Keratinocyte (primary cell): ENCODE data around the gene MOB2. TPM values are rescaled to one million over a fixed set of nuclear protein-coding genes. Genes with fewer than 3 reads are reported as not detected.

Experiments used
- DNase-seq: peaks from one replicate; pipeline ENCODE4 v3.0.0-alpha.2; 2011; ENCODE audit warnings: low read depth, missing footprints, low spot score
- FAIRE-seq: peaks from 2 replicates; lab custom pipeline; 2011; peaks lifted over from hg19 to GRCh38; lab: Jason Lieb, UNC
- H2AFZ ChIP-seq: 2 replicates; pipeline ENCODE4 v1.6.0; 2012; ENCODE audit warnings: low read length, control low read depth, inconsistent platforms; ENCODE audit not compliant: control insufficient read depth
- H3K27ac ChIP-seq: 2 replicates; pipeline ENCODE4 v1.5.1; 2011; ENCODE audit warnings: low read length; ENCODE audit not compliant: control insufficient read depth, insufficient read depth
- H3K27me3 ChIP-seq: 3 replicates; pipeline ENCODE4 v1.6.0; 2011; ENCODE audit warnings: low read length; ENCODE audit not compliant: control insufficient read depth, insufficient read depth; ENCODE audit errors: extremely low read depth
- H3K36me3 ChIP-seq, 2 experiments: 2 replicates in 1 of 2; 3 replicates in 1 of 2; pipeline ENCODE4 v1.5.1; 2011; ENCODE audit warnings: low read length in 2 of 2, mild to moderate bottlenecking in 1 of 2; ENCODE audit not compliant: control insufficient read depth in 2 of 2, insufficient read depth in 2 of 2; ENCODE audit errors: extremely low read depth in 1 of 2
- H3K4me1 ChIP-seq: 3 replicates; pipeline ENCODE4 v1.5.1; 2011; ENCODE audit warnings: low read length; ENCODE audit not compliant: control insufficient read depth, insufficient read depth; ENCODE audit errors: extremely low read depth
- H3K4me2 ChIP-seq: 3 replicates; pipeline ENCODE4 v1.6.0; 2011; ENCODE audit warnings: low read depth, low read length; ENCODE audit not compliant: control insufficient read depth, insufficient read depth; ENCODE audit errors: extremely low read depth
- H3K4me3 ChIP-seq, 3 experiments: fragments of 200-600 bp in 1 of 3; sonication (generic) in 1 of 3; 2 replicates in 2 of 3; 3 replicates in 1 of 3; pipeline ENCODE4 v1.5.1; 2011 to 2016; ENCODE audit warnings: low read length in 3 of 3, mild to moderate bottlenecking in 3 of 3, control low read depth in 2 of 3, inconsistent platforms in 1 of 3, low read depth in 1 of 3, mixed read lengths in 1 of 3, mixed run types in 1 of 3, moderate library complexity in 1 of 3; ENCODE audit not compliant: control insufficient read depth in 2 of 3, insufficient read depth in 2 of 3; ENCODE audit errors: extremely low read depth in 1 of 3
- H3K79me2 ChIP-seq: 2 replicates; pipeline ENCODE4 v1.6.0; 2012; ENCODE audit warnings: low read length; ENCODE audit not compliant: control insufficient read depth, insufficient read depth
- H3K9ac ChIP-seq: 3 replicates; pipeline ENCODE4 v1.6.0; 2011; ENCODE audit warnings: low read length; ENCODE audit not compliant: control insufficient read depth, insufficient read depth; ENCODE audit errors: extremely low read depth
- H3K9me1 ChIP-seq: 3 replicates; pipeline ENCODE4 v1.6.0; 2011; ENCODE audit warnings: low read length; ENCODE audit not compliant: control insufficient read depth, insufficient read depth; ENCODE audit errors: extremely low read depth
- H3K9me3 ChIP-seq: 2 replicates; pipeline ENCODE4 v1.5.1; 2012; ENCODE audit warnings: low read depth, low read length; ENCODE audit not compliant: control insufficient read depth
- H4K20me1 ChIP-seq: 3 replicates; pipeline ENCODE4 v1.6.0; 2011; ENCODE audit warnings: low read length; ENCODE audit not compliant: control insufficient read depth, insufficient read depth; ENCODE audit errors: extremely low read depth
- CTCF ChIP-seq, 3 experiments: IDR thresholded peaks in 1 of 3; conservative IDR thresholded peaks in 1 of 3; optimal IDR thresholded peaks in 1 of 3; 2 replicates in 2 of 3; 3 replicates in 1 of 3; pipeline versions ENCODE3 to v1.5.1; 2011; ENCODE audit warnings: low read length in 3 of 3, mild to moderate bottlenecking in 3 of 3, moderate library complexity in 2 of 3, control low read depth in 1 of 3, inconsistent platforms in 1 of 3; ENCODE audit not compliant: insufficient read depth in 2 of 3; ENCODE audit errors: extremely low read depth in 1 of 3
- EZH2 ChIP-seq: IDR thresholded peaks from one replicate; pipeline ENCODE4 v1.6.1; 2012; ENCODE audit warnings: inconsistent platforms, mild to moderate bottlenecking, low read length, moderate library complexity
- dilution Hi-C: fragments of 300-500 bp; cut with MboI; formaldehyde crosslinking; loops from one replicate; pipeline ENCODE4 v1.7.0; 2020; ENCODE audit warnings: low sequenced_read_pairs; ENCODE audit not compliant: extremely low pct_ligation_motif_present
- polyA plus RNA-seq, 5 experiments: library from polyadenylated mRNA; depleted of rRNA in 3 of 5; stranded (reverse) in 3 of 5; stranded (forward) in 1 of 5; unstranded in 1 of 5; fragments of >200 nt; gene quantifications; 1 replicate in 1 of 5; 2 replicates in 3 of 5; 3 replicates in 1 of 5; pipeline versions ENCODE4 v1.2.1 to v1.2.3, GENCODE V29; 2011 to 2012; ENCODE audit warnings: missing spikeins in 2 of 5, low read depth in 1 of 5, low replicate concordance in 1 of 5

MOB2 gene
- polyA plus RNA-seq, 1 donor (not counting 4 experiments of a cell fraction or from before 2014, with no cell fraction given): 37.7 TPM

DNA sequence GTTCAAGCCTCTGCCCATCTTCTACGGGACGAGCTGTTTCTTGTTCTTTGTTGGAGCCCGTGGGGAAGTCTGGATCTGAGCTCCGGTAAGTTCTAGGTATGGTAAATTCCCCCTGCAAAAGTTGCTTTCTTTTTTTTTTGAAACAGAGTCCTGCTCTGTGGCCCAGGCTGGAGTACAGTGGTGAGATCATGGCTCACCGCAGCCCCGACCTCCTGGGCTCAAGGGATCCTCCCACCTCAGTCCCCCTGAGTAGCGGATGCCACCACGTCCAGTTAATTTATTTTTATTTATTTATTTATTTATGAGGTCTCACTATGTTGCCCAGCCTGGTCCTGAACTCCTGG lies 35.5 kb upstream of the MOB2 start:
- no peak overlapping the region for H3K4me3 ChIP-seq
- H3K79me2 ChIP-seq: peaks cover 77% of the 10 kb centered on the region
- H3K9ac ChIP-seq: no peak overlapping the region
- H4K20me1 ChIP-seq: peaks cover 40% of the 10 kb centered on the region
- DNase-seq (no peak), FAIRE-seq (no peak)
- no peak overlapping the region for H3K4me2 ChIP-seq
- H2AFZ ChIP-seq: no peak overlapping the region
- TF ChIP-seq CTCF (optimal IDR thresholded peaks at IDR 0.05 in 1 of 3, IDR thresholded peaks at IDR 0.05 in 1 of 3, conservative IDR thresholded peaks at IDR 0.05 in 1 of 3; ENCODE audit: extremely low read depth in 1 of 3, insufficient read depth in 2 of 3, low read length in 3 of 3) (no peak), EZH2 (no peak)
- H3K27me3 ChIP-seq: no peaks in the 10 kb centered on the region
- peaks cover 22% of the 10 kb centered on the region for H3K4me1 ChIP-seq
- no peaks in the 10 kb centered on the region for H3K9me3 ChIP-seq
- dilution Hi-C loops: no loop called here
- no peaks in the 10 kb centered on the region for H3K36me3 ChIP-seq
- no peak overlapping the region for H3K27ac ChIP-seq
- H3K9me1 ChIP-seq: peaks cover 9% of the 10 kb centered on the region

- FAIRE-seq (no peak), DNase-seq (no peak)
- H3K4me1 ChIP-seq: peaks cover 22% of the 10 kb centered on the region
- no peaks in the 10 kb centered on the region for H3K27me3 ChIP-seq
- H3K36me3 ChIP-seq: no peaks in the 10 kb centered on the region
- no peak overlapping the region for H3K9ac ChIP-seq
- H3K9me3 ChIP-seq: no peaks in the 10 kb centered on the region
- peaks cover 9% of the 10 kb centered on the region for H3K9me1 ChIP-seq
- H4K20me1 ChIP-seq: peaks cover 38% of the 10 kb centered on the region
- TF ChIP-seq EZH2 (no peak), CTCF (optimal IDR thresholded peaks at IDR 0.05 in 1 of 3, IDR thresholded peaks at IDR 0.05 in 1 of 3, conservative IDR thresholded peaks at IDR 0.05 in 1 of 3; ENCODE audit: extremely low read depth in 1 of 3, insufficient read depth in 2 of 3, low read length in 3 of 3) (no peak)
- no peak overlapping the region for H3K27ac ChIP-seq
- peaks cover 76% of the 10 kb centered on the region for H3K79me2 ChIP-seq
- no peak overlapping the region for H3K4me3 ChIP-seq
- no peak overlapping the region for H3K4me2 ChIP-seq
- H2AFZ ChIP-seq: no peak overlapping the region
- dilution Hi-C loops: no loop called here
Measured at GRCh38 chr11:1521382-1522080, 35.0 kb upstream of the MOB2 start.
